ENCODE data around the gene DCBLD1. TPM values are rescaled to one million over a fixed set of nuclear protein-coding genes. Genes with fewer than 3 reads are reported as not detected.

Gene DCBLD1
- total RNA-seq, 4 donors from 2014 or later: 6.5 to 36.9 (median 11.2) TPM

DNA sequence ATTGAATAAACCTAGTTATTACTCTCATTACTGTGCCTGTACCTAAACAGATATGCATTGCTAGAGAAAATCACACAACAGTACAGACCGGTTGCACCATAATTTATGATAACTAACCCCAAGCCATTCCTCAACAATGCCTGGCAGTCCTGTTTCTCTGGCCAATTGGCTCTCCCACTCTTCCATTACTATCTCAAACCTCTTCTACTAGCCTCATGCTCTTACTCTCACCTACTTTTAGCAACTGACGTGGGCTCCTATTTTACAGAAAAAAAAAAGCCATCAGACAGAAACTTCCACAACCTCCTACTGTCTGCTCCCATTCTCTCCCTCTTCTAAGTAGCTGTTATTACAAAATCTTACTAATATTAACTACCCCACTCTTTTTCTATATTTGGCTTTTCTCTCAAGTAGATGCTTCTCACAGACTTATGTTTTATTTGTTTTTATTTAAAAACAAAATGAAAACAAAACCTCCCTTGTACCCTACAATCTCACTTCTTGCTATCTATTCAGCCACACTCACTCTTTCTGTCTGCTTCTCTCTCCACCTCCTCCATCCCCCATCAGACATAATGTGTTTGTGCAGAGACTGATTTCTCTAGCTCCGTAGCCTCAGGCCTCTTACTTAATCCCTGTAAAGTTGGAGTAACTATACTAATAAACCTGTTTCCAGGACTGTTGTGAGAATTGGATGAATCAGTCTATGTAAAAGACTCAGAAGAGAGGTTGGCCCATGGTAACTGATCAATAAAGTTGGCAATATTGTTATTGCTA is 110.7 kb downstream of the DCBLD1 start:
- ATAC-seq (ENCODE audit: low FRiP score) (no peak), DNase-seq (ENCODE audit: low spot score) (no peak)
- TF ChIP-seq, protein P1, sequence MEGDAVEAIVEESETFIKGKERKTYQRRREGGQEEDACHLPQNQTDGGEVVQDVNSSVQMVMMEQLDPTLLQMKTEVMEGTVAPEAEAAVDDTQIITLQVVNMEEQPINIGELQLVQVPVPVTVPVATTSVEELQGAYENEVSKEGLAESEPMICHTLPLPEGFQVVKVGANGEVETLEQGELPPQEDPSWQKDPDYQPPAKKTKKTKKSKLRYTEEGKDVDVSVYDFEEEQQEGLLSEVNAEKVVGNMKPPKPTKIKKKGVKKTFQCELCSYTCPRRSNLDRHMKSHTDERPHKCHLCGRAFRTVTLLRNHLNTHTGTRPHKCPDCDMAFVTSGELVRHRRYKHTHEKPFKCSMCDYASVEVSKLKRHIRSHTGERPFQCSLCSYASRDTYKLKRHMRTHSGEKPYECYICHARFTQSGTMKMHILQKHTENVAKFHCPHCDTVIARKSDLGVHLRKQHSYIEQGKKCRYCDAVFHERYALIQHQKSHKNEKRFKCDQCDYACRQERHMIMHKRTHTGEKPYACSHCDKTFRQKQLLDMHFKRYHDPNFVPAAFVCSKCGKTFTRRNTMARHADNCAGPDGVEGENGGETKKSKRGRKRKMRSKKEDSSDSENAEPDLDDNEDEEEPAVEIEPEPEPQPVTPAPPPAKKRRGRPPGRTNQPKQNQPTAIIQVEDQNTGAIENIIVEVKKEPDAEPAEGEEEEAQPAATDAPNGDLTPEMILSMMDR (IDR thresholded peaks at IDR 0.05): no peak

DNA sequence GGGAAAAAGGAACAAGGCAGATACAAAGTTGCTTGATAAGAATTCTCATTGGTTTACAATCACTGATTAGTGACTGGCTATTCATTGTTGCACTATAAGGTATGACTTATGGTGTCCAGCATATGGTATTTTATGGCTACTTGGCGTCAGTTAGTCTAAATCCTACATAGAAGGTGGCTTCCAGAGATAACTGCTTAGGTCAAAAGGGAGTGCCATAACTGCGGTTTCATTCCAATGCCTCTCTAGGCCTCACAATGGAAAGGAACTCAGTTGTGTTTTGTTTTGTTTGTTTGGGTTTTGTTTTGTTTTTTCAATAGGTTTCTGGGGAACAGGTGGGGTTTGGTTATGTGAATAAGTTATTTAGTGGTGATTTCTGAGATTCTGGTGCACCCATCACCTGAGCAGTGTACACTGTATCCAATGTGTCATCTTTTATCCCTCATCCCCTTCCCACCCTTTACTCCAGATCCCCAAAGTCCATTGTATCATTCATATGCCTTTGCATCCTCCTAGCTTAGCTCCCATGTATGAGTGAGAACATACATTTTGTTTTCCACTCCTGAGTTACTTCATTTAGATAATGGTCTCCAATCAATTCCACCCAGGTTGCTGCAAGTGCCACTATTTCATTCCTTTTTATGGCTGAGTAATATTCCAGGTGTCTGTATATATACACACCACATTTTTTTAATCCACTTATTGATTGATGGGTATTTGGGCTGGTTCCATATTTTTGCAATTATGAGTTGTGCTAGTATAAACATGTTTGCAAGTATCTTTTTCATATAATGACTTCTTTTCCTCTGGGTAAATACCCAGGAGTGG is 112.8 kb downstream of the DCBLD1 start:
- TF ChIP-seq, protein P1 (IDR thresholded peaks at IDR 0.05): no peak
- no peak for DNase-seq (ENCODE audit: low spot score)
- no peak for ATAC-seq (ENCODE audit: low FRiP score)

DNA sequence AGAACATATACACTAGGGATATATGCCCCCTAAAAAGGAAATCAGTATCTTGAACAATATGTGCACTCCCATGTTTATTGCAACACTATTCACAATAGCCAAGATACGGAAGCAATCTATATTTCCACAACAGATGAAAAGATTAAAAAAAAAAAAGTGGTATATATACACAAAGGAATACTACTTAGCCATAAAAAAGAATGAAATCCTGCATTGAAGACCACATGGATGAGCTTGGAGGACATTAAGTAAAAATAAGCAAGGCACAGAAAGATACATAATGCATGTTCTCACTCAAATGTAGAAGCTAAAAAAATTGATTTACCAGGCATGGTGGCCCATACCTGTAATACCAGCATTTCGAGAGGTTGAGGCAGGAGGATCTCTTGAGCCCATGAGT is 115.3 kb downstream of the DCBLD1 start:
- DNase-seq (ENCODE audit: low spot score) (no peak), ATAC-seq (ENCODE audit: low FRiP score) (no peak)
- TF ChIP-seq, protein P1 (IDR thresholded peaks at IDR 0.05): no peak

Small RNAs within 50 kb of the gene (small RNA-seq; reads per million reads assigned to genes)
- gene RNU6-253P: not detected

Other genes with a start within 250 kb of the DCBLD1 start
- not detected for gene VGLL2, start 217.1 kb upstream of the DCBLD1 start, total RNA-seq
- gene ROS1, start 56.7 kb upstream of the DCBLD1 start, total RNA-seq: not detected
- gene GOPC, start 119.8 kb downstream of the DCBLD1 start, total RNA-seq: 10 to 100 TPM; 15.0 to 25.7 (median 17.0) TPM
- 10 to 100 TPM; 18.4 to 37.1 (median 23.0) TPM for gene NUS1, start 192.8 kb downstream of the DCBLD1 start, total RNA-seq

Measured in omental fat pad (tissue), 4 donors.